Kidney (tissue), 14 donors: Measurements from ENCODE around the gene PSPH. TPM values are rescaled to one million over a fixed set of nuclear protein-coding genes. Genes with fewer than 3 reads are reported as not detected.
"Not testable (repeated sequence)": the region's sequence is repeated elsewhere in the genome, so short reads cannot be mapped to it uniquely, and the experiment has no call there.

Source experiments
- DNase-seq, 5 donors: peaks; one replicate each; pipeline ENCODE4 v3.0.0-alpha.2; 2013 to 2020
- FAIRE-seq: peaks from 2 replicates; lab custom pipeline; 2012; peaks lifted over from hg19 to GRCh38; lab: Jason Lieb, UNC
- H3K27ac ChIP-seq, 2 donors: one replicate each; pipeline ENCODE4 v1.7.0; 2013; ENCODE audit warnings: low read depth in 2 of 2, low read length in 2 of 2, inconsistent platforms in 1 of 2
- H3K27me3 ChIP-seq: one replicate; pipeline ENCODE4 v1.7.1; 2013; ENCODE audit warnings: low read length, inconsistent platforms; ENCODE audit not compliant: control insufficient read depth, insufficient read depth
- H3K36me3 ChIP-seq, 3 donors: one replicate each; pipeline versions ENCODE4 v1.7.0 to v1.7.1; 2013; ENCODE audit warnings: low read length in 3 of 3, control low read depth in 1 of 3, inconsistent platforms in 1 of 3; ENCODE audit not compliant: insufficient read depth in 3 of 3, control insufficient read depth in 2 of 3
- H3K4me1 ChIP-seq, 3 donors: one replicate each; pipeline versions ENCODE4 v1.7.0 to v1.7.1; 2013; ENCODE audit warnings: low read length in 3 of 3, inconsistent platforms in 1 of 3, low read depth in 1 of 3; ENCODE audit not compliant: control insufficient read depth in 2 of 3, insufficient read depth in 2 of 3
- H3K4me3 ChIP-seq, 3 donors: one replicate each; pipeline versions ENCODE4 v1.7.0 to v1.8.1; 2013; ENCODE audit warnings: low read length in 3 of 3, control low read depth in 1 of 3, inconsistent platforms in 1 of 3
- H3K9ac ChIP-seq, 3 donors: one replicate each; pipeline versions ENCODE4 v1.7.0 to v1.7.1; 2013; ENCODE audit warnings: low read length in 3 of 3, control low read depth in 1 of 3, inconsistent platforms in 1 of 3
- H3K9me3 ChIP-seq, 3 donors: one replicate each; pipeline versions ENCODE4 v1.7.0 to v1.7.1; 2013; ENCODE audit warnings: low read length in 3 of 3, control low read depth in 1 of 3, inconsistent platforms in 1 of 3; ENCODE audit not compliant: control insufficient read depth in 2 of 3, insufficient read depth in 1 of 3
- CTCF ChIP-seq: IDR thresholded peaks from 3 replicates; pipeline ENCODE4 v1.5.1; 2012; ENCODE audit warnings: mild to moderate bottlenecking, moderate library complexity, borderline replicate concordance; ENCODE audit not compliant: insufficient read depth; ENCODE audit errors: extremely low read depth
- intact Hi-C: fragments of 100-400 bp; cut with DNase I; formaldehyde crosslinking; loops from one replicate; pipeline ENCODE4 v1.11.1; 2022
- polyA plus RNA-seq: library from polyadenylated mRNA; stranded (reverse); fragments of 350-450 nt; fragmentation: Illumina TruSeq; extraction: RNeasy Lipid Tissue Mini Kit (QIAGEN cat#74804); gene quantifications from one replicate; pipeline ENCODE4 v1.2.3, GENCODE V29; 2014; ENCODE audit warnings: low read depth, low replicate concordance; ENCODE audit not compliant: insufficient read depth
- total RNA-seq: library from RNA; stranded (reverse); fragmentation: NEBNext Ultra II Directional; extraction: Animal tissue kit (Norgen Biotek cat#: 25700); gene quantifications from one replicate; pipeline ENCODE4 v1.2.1, GENCODE V29; 2021
- donor health status: control.
- donor health status: control.
- donor health status: control.
- donor health status: control.
- donor health status: control.
- donor health status: DM: yes; HTN: yes; CAD: no.
- donor health status: Normal renal cell carcinoma (clear cell type).

The PSPH gene
- total and polyA plus RNA-seq, 2 donors from 2014 or later: 9.0 to 17.8 TPM

GRCh38 chr7:56097700-56098099 lies 46.5 kb upstream of the PSPH start:
- intact Hi-C loops: no loop called here
- peaks cover 0 to 3% (median 0%) of the 10 kb centered on the region in 3 donors for H3K4me1 ChIP-seq
- DNase-seq: no peak

GRCh38 chr7:56092789-56093531 lies 41.7 kb upstream of the PSPH start, which contains the start of gene PHKG1:
TSS of gene PHKG1 (minus strand) at chr7:56092952. CDS start at chr7:56088941, 4,011 bp downstream.
- FAIRE-seq (no peak), DNase-seq (peak in 3 of 5 donors; percentile 26 to 92 (median 65))
- peak; percentile 37 for TF ChIP-seq CTCF
- Histone ChIP-seq H3K4me1 (peaks cover 0 to 3% (median 0%) of the 10 kb centered on the region in 3 donors), H3K4me3 (no peak within 1 kb of the TSS), H3K27me3 (no peaks in the 10 kb centered on the region), H3K36me3 (no peaks in the 10 kb centered on the region), H3K9me3 (no peaks in the 10 kb centered on the region), H3K9ac (no peak within 1 kb of the TSS), H3K27ac (no peak within 1 kb of the TSS)
- intact Hi-C loops: no loop called here

More at GRCh38 chr7:56097700-56098099, 46.5 kb upstream of the PSPH start:
- no peak for TF ChIP-seq CTCF
- Histone ChIP-seq H3K36me3 (peaks cover 1 to 32% (median 11%) of the 10 kb centered on the region in 3 donors), H3K9me3 (no peaks in the 10 kb centered on the region), H3K4me3 (no peak overlapping the region), H3K27me3 (no peaks in the 10 kb centered on the region), H3K9ac (no peak overlapping the region), H3K27ac (no peak overlapping the region)
- no peak for FAIRE-seq

GRCh38 chr7:56092388-56092787 lies 41.1 kb upstream of the PSPH start:
- H3K4me3 ChIP-seq, H3K27me3 ChIP-seq, H3K36me3 ChIP-seq, intact Hi-C loops, H3K4me1 ChIP-seq, H3K9ac ChIP-seq, H3K9me3 ChIP-seq, DNase-seq, FAIRE-seq, H3K27ac ChIP-seq: not testable (repeated sequence)

GRCh38 chr7:56091591-56091990 lies 40.3 kb upstream of the PSPH start:
- Histone ChIP-seq H3K9ac (no peak overlapping the region), H3K9me3 (no peaks in the 10 kb centered on the region), H3K27ac (no peak overlapping the region), H3K4me3 (no peak overlapping the region), H3K36me3 (peaks cover 0 to 3% (median 0%) of the 10 kb centered on the region in 3 donors), H3K27me3 (no peaks in the 10 kb centered on the region), H3K4me1 (peaks cover 0 to 3% (median 0%) of the 10 kb centered on the region in 3 donors)
- FAIRE-seq (no peak), DNase-seq (no peak)
- intact Hi-C loops: no loop called here
- no peak for TF ChIP-seq CTCF
